AML-193 (cell line): ENCODE data around the gene BCAS3.
"Not testable (repeated sequence)": the region's sequence is repeated elsewhere in the genome, so short reads cannot be mapped to it uniquely, and the experiment has no call there.

Experiments used
- DNase-seq, 2 experiments: peaks; one replicate each; lab custom pipeline; 2025; lab: John Stamatoyannopoulos, UW

BCAS3 gene

DNA sequence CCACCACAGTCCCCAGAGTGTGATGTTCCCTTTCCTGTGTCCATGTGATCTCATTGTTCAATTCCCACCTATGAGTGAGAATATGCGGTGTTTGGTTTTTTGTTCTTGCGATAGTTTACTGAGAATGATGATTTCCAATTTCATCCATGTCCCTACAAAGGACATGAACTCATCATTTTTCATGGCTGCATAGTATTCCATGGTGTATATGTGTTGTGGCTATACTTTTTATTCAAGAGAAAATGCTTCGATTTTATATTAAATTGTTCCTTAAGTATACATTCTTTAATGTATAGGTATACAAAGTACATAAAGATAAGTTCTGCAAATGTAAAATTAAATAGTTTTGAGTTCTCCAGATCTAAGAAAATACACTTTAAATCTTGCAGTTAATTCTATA, 328.3 kb downstream of the BCAS3 start:
- not testable (repeated sequence) for DNase-seq

DNA sequence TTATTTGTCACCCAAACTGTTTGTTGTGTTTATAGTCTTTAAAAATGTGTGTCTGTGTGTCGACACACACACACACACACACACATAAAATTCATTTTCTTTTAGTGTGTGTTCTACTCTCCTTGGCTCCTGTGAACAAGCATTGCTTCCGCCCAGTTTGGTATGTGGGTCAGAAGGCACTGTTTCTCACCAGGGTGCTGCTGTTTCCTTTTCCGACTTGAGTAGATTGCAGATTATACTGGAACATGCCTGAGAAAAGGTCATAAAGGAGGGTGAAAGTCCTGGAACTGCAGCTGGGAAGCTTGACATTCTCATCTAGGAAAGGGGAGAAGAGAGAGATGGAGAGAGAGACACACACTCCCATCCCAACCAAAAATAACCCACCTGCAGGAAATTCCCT, 330.3 kb downstream of the BCAS3 start:
- DNase-seq = no peak

DNA sequence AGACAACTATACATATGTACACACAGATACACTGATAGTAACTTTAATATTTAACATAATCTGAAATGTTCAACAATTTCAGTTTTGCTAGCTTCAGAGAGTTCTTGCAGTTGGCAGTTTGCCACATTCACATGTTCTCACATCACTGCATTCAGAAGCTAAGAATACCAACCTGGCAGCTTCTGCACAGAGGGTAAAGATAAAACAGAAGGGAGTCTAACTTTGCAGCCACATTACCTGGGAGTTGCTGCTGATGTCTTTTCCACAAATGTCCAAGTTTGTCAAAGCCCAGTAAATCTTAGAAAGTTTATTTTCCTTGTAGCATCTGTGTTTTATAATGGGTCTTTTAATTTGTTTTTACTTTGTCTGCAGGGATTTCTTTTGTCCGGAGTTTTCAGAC, 332.0 kb downstream of the BCAS3 start:
- DNase-seq = no peak

DNA sequence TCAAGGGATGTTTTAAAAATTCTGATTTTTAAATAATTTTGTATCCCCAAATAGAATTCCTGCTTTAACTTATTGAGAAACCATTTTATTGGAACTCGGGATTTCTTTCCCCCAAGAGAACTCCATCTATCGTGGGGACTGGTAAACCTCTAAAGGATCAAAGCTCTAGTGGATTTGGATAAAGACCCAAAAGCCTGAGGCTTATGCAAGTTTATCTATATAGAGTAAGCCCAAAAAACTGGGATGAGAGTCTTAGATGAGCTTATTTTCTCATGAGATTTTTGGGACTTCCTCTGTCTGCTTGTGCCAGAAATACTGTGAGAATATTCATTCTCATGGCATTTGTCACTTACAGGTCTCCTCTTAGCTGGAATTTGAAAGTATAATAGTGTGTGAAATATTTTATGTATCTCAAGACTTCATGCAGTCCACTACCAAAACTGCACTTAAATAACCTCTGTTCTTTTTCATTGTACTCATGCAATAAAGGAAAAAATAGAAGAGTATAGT, 333.1 kb downstream of the BCAS3 start:
- DNase-seq = no peak

DNA sequence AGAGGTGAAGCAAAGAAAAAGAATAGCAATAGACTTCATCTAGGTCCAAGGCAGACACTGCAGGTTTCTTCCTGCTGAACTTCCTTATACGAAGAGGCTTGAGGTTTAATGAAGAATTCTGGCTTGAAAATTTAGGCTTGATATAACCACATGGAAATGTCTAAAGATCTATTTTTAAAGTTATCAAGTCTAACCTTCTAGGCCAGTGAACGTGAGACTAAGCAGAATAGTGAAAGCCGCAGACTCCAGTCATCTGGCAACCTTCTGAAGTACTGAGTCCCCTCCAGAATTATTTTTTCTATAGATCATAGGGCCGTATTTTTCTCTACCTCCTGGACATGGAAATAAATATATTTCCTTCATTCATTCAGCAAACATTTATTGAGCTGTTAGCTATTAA, 333.6 kb downstream of the BCAS3 start:
- no peak for DNase-seq

DNA sequence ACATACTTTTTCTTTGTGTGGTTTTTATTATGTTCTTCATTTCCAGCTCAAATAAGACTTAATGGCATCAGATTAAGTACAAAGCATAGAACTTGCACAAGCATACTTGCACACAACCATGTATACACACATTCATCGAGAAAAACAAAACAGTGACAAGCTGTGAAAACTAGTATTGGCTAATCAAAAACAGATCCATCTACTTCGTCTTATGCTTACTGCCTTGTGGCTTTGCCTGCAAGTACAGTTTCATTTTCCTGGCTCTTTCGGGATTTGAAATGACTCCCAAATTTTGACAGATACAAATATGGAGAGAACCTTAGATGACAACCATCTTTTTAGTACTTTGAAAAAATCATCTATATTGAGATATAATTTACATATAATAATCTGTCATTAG, 338.3 kb downstream of the BCAS3 start:
- DNase-seq = no peak

DNA sequence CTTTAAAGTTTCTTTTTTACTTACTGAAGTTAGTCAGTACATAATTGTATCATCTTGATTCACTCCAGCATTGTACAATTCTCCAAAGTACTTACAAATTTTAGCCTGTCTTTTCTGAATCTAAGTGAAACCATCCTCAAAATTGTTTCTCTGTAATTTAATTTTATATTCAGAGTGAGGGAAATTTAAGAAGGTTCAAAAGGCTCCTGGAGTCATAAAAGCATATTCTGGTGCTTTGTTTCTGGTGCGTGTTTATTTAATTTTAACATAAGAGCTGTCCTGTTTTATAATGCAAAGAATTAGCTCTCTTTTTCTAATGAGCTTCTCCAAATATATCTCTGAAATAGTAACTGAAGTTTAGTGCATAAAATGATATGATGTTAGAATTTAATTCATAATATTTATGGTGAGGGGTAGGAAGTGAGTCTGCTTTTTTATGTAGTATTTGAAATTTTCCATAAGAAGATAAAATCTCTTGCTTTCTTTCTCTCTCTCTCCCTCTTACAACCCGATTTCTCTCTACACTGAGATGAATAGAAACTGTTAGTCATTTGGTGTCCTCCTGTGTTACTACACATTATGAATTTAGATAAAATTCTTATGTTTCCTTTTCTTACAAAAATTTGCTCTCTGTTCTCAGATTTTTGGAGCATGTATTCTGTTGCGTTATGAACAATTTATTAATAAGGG, 339.8 kb downstream of the BCAS3 start:
- DNase-seq = no peak

DNA sequence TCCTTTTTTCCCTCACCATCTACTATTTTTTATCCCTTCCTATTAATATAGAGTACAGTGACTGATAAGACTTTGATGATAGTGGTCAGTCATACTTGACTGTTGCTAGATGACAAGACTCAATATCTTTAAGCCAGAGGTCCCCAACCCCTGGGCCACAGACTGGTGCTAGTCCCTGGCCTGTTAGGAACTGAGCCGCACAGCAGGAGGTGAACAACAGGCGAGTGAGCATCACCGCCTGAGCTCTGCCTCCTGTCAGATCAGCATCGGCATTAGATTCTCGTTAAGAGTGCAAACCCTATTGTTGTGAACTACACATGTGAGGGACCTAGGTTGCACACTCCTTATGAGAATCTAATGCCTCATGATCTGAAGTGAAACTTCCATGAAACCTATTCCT, 341.3 kb downstream of the BCAS3 start:
- DNase-seq = no peak

DNA sequence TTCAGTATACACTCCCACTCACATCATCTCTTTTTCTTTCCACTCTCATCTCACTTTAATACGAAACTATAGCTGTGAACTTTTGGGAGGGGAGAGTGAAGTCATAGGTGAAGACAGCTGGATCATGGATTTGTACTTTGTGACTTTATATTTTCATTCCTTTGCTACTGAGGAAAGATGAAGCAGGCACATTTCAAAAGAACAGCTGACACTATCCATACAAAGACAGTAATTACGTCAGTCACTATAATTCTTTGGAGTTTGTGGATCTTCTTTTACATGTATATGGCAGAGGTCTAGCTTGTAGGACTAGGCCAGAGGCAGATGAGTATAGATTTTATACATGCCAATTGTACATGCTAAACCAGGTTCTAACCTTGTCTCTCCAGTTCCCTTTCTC, 346.3 kb downstream of the BCAS3 start:
- no peak for DNase-seq

DNA sequence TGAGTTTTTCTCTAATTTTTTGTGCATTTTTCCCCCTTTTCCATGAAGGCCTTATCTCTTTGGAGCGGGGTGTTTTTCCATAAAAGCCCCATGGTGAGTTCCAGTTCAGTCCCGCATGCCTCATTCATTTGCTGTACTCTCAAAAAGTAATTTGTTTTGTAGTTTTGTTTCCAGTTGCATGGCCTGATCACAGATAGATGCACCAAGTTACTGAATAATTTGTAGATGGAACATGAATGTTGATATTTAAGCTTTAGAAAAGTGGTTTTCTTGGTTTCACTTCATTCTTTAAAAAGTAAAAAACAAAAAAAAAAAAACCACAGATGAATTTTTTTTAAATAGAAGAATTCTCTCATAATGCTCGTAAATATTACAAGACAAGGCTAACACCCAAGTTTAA, 349.2 kb downstream of the BCAS3 start:
- no peak for DNase-seq

DNA sequence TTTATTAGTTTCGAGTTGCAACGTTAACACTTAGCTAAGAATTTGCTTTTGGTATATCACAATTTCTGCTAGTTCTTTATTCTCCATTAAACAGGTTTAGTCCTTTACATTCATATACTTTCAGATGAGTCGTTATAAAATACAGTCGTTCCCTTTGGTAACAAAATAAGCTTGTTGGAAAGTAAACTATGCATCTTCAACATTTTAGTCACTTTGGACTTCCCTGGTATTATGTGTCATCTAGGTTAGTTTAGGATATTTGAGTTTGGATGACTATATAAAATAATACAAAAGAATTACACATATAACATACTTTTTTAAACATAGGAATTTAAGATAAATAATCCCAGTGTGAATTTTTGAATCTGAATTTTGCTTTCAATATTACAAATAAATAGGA, 351.5 kb downstream of the BCAS3 start:
- no peak for DNase-seq

DNA sequence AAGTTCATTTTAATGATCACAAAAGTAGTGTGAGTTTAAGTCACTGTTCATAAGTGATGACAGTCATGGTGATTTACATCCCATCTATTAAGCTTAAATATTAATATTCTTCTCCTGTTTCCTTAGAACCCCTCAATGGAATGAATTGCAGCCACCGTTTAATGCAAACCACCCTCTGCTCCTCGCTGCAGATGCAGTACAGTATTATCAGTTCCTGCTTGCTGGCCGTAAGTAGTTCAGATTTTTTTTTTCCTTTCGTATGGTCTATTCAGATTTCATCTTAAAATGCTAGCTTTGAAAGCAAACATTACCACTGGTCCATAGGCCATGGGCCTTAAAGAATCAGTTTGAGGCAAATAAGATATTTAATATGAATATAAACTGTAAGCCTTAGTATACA, 363.0 kb downstream of the BCAS3 start:
- DNase-seq = no peak

DNA sequence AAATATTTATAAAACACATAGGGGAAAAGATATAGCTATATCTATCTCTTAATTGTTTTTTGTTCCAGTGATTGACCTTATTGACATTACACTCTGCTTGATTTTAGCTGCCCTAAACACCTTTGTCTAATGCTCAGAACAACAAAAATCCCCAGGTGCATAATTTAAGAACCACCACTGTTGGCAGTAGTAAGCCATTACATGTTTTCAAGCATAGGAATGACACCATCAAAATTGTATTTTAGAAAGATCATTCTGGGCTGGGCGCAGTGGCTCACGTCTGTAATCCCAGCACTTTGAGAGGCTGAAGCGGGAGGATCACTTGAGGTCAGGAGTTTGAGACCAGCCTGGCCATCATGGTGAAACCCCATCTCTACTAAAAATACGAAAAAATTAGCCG, 364.7 kb downstream of the BCAS3 start:
- DNase-seq = not testable (repeated sequence)

DNA sequence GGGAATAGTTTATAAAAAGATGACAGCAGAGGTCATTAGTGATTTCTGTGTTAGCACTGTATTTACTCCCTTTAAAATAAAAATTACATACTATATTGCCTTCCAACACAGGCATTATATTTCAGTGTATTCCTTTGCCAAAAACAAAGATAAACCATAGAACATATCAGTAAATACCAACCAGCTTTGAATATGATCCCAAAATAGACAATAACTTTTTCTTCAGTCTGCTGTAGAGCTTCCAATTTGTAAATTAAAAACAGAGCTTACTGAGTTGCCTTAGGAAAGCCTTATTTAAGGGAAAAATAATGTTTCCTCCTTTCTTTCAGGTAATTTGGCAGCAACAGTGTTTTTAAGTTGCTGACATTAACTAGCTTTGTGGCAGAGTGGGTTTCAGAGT, 369.9 kb downstream of the BCAS3 start:
- no peak for DNase-seq

DNA sequence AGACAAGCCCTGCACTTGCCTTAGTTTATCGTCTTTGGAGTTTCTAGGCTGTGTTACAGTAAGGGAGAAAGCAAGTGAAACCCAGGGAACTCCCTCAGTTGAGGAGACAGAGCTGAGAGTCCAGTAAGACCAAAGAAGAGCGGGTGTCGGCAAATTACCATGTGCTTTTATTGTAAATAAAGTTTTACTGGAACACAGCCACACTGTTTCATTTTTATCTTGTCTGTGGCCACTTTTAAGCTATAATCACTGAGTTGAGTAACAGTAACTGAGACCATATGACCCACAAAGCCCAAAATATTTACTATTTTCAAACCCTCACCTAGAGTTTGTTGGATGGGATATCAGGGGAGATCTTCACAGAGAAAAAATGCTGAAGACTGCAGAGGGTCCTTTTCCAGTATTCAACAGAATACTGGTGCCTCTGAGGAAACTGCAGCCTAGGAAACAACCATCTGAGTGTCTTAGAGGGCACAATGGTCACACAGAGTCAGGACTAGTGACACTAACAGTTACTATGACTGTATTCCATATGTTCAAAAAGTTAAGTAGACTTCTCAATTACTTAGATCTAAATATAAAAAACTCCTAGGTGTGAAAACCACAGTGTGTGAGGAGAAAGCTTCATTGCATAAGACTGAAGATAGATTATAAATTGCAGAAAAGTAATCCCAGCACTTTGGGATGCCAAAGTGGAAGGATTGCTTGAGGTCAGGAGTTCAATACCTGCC, 370.9 kb downstream of the BCAS3 start:
- DNase-seq = no peak

DNA sequence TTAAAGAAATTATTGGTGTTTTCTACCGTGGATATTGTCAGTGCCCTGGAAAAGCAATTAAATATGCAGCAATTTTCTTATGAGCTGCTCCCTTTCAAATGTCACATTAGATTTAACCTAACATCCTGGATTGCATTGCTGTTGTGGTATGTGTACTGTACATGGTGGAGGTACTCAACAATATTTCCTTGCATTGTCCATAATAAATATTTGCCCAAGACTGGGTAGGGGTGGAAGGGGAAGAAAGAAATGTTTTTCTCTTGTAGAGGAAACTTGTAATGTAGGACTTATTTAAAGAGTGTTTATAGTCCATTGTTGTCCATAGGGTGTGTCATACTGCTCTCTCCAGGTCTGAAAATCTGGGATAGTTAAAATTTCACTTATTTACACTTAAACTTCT, 375.8 kb downstream of the BCAS3 start:
- no peak for DNase-seq

DNA sequence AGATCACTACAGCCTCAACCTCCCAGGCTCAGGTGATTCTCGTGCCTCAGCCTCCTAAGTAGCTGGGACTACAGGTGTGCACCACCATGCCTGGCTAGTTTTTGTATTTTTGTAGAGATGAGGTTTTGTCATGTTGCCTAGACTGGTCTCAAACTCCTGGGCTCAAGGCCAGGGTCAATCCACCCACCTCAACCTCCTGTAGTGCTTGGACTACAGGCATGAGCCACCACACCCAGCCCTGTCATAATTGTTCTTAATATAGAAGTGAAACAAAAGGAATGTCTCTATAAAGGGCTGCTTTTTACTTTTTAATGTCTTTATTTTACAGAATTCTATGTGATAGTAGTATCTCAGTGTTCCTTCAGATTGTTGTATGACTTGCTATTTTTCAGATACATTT, 376.8 kb downstream of the BCAS3 start:
- DNase-seq = no peak

DNA sequence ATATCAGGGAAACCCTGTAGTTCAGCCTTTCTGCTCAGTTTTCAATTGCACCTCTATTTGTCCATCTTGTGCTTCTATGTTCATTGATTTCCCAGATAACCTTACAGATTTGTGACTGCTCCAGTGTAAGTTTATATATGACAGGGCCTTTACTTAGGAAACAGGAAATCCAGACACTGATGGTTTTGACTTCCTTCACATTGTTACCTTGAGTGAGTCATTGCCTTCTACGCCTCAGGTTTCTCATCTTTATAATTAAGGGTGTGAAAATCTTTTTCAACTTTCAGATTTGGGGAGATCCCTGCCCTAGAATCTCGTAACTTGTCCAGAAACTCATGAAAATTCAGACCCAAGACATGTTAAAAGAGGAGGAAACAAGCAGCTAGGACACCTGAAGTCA, 379.6 kb downstream of the BCAS3 start:
- DNase-seq = no peak

DNA sequence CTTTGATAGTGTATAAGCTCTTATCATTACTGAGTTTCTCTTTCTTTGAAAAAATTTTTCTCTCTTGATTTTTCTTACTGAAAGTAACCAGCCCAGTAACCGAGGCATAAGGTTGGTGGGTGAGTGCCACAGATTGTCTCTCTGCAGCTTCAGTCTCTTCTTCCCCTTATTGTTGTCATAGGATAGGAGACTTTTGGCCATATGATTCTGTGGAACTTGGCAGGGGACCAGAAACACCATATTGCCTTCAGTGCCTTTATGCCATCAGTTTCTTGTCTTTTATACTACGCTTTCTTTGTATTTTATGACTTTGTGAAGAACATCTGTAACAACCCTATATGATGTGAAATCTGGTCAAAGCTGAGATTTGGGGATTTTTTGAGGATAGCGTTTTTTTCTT, 380.4 kb downstream of the BCAS3 start:
- DNase-seq = no peak

DNA sequence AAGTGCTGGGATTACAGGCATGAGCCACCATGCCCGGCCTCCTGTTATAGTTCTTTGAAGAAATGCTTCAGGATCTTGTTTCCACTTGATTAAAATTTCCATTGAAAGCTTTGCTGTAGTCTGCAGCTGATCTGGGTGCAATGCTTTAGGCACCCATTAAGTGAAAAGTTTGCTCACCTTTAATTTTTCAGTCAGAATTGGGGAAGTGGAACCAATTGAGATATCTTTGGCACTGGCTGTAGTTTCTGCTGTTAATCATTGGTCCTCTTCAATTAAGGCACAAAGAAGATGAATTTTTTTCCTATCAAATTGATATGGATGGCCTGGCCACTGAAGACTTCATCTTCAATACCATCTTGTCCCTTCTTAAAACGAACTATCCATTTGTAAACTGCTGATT, 385.9 kb downstream of the BCAS3 start:
- no peak for DNase-seq

DNA sequence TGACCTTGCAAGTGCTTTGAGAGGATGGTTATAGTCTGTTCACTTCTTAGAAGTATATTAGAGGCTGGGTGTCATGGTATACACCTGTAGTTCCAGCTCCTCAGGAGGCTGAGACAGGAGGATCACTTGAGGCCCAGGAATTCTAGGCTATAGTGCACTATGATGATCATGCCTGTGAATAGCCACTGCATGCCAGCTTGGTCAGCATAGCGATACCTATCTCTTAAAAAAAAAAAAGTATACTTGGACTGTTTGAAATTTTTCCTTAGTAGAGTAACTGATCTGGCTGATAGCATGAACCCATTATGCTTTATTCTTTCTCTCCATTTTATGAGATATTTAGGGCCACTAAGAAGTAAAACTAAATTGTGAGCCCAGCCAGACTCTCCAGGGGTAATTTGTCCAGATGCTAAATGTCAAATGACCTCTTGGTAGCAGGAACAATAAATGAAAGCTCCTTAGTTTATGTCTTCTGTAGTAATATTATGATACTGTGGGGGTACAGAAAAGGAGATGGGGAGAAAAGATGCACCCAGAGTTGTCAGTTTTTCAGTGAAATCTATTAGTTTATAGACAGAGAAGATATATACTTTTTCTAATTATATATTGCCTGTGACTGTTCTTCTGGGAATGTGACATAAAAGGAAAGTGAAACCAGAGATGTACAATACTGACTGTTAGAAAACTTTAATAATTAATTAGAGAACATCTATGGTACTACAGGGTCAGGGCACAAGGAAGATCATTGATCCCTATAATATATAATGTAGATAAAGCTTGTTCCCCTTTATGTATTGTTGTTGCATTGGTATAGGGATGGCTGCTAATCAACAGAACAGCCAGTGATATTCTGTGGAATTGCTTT, 386.7 kb downstream of the BCAS3 start:
- no peak for DNase-seq

DNA sequence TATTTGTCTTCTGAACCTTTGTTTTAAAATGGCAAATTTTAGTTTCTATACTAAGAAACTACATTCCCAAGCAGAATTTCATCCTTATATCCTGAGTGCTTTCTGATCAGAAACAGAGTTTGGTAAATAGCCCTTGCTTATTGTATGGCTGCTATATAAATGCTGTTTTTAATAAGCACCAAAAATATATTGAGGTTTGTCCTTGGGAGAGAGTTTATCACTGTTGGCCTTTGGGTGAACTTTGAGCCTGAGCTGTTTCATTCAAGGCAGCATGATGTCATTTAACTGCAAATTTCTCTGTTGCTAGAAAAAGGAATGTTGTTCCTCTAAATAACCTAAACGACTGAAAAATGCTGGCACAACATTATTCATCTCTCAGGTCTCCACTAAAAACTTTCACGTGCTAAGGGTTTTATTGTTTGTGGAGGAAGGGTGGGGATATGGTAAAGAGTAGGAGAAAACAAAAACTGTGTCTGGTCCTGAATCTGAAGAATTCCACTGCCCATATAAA, 387.7 kb downstream of the BCAS3 start:
- DNase-seq = no peak

DNA sequence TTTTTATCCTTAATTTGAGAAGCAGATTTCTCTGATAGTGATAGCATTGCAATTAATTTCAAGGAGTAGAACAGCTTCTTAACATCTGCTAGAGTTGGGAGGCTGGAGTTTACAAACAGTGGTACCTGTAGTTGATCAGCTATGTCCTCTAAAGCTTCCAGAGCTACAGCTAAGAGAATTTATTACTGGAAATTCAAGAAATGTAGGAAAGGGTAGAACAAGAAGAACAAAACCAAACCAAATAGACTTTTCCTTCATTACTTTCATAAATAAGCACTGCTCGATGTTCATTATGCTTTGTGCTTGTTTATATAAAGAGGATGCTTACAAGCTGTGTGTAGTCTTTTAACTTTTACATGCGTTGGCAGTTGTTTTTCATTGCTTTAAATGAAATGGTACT, 388.4 kb downstream of the BCAS3 start:
- DNase-seq = no peak
